GM10266 (cell line): ENCODE data around the gene TDRD6.
"Not testable (repeated sequence)": the region's sequence is repeated elsewhere in the genome, so short reads cannot be mapped to it uniquely, and the experiment has no call there.

ENCODE experiments used
- DNase-seq: peaks from one replicate; pipeline ENCODE4 v3.0.0; 2012; ENCODE audit errors: extremely low spot score
- TF ChIP-seq, protein P1 (sequence below): IDR thresholded peaks from 2 replicates; pipeline ENCODE4 v1.5.1; 2012; ENCODE audit warnings: mild to moderate bottlenecking, low read depth; ENCODE audit not compliant: control insufficient read depth, insufficient read depth; ENCODE audit errors: missing control alignments

The TDRD6 gene, protein sequence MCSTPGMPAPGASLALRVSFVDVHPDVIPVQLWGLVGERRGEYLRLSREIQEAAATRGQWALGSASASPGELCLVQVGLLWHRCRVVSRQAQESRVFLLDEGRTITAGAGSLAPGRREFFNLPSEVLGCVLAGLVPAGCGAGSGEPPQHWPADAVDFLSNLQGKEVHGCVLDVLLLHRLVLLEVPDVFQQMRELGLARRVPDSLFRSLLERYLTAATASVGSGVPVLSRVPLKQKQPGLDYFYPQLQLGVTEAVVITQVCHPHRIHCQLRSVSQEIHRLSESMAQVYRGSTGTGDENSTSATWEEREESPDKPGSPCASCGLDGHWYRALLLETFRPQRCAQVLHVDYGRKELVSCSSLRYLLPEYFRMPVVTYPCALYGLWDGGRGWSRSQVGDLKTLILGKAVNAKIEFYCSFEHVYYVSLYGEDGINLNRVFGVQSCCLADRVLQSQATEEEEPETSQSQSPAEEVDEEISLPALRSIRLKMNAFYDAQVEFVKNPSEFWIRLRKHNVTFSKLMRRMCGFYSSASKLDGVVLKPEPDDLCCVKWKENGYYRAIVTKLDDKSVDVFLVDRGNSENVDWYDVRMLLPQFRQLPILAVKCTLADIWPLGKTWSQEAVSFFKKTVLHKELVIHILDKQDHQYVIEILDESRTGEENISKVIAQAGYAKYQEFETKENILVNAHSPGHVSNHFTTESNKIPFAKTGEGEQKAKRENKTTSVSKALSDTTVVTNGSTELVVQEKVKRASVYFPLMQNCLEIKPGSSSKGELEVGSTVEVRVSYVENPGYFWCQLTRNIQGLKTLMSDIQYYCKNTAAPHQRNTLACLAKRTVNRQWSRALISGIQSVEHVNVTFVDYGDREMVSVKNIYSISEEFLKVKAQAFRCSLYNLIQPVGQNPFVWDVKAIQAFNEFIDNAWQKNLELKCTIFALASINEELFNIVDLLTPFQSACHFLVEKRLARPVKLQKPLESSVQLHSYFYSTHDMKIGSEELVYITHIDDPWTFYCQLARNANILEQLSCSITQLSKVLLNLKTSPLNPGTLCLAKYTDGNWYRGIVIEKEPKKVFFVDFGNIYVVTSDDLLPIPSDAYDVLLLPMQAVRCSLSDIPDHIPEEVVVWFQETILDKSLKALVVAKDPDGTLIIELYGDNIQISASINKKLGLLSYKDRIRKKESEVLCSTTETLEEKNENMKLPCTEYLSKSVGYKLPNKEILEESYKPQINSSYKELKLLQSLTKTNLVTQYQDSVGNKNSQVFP (N-terminal part only)

DNA sequence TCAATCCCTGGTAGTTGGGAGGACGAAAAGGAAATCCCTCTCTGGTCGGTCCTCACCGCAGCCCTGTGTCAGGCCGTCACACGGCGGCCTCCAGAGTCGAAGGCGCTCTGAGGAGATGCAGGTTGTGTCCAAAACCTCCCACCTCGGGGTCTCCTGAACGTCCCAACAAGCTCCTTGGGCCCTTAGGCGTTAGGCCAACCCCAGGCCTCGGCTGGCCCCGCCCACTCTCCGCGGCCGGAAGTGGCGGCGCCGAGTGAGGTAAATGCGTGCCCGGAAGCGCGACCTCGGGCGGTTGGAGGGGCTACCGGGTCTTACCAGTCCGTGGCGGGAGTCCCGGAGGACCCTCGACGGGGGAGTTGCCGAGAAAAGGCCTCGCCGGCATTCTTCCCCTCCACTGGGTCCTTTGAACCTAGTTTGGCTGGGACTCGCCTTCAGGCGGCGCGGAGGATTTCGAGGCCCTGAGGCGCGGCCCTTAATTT, at the start of gene TDRD6:
TDRD6 (plus strand) TSS at position 267 of the 479 bp plus-strand sequence. CDS start 244 bp downstream, outside the sequence.
- DNase-seq = no peak
- TF ChIP-seq, protein P1, sequence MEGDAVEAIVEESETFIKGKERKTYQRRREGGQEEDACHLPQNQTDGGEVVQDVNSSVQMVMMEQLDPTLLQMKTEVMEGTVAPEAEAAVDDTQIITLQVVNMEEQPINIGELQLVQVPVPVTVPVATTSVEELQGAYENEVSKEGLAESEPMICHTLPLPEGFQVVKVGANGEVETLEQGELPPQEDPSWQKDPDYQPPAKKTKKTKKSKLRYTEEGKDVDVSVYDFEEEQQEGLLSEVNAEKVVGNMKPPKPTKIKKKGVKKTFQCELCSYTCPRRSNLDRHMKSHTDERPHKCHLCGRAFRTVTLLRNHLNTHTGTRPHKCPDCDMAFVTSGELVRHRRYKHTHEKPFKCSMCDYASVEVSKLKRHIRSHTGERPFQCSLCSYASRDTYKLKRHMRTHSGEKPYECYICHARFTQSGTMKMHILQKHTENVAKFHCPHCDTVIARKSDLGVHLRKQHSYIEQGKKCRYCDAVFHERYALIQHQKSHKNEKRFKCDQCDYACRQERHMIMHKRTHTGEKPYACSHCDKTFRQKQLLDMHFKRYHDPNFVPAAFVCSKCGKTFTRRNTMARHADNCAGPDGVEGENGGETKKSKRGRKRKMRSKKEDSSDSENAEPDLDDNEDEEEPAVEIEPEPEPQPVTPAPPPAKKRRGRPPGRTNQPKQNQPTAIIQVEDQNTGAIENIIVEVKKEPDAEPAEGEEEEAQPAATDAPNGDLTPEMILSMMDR = no peak

DNA sequence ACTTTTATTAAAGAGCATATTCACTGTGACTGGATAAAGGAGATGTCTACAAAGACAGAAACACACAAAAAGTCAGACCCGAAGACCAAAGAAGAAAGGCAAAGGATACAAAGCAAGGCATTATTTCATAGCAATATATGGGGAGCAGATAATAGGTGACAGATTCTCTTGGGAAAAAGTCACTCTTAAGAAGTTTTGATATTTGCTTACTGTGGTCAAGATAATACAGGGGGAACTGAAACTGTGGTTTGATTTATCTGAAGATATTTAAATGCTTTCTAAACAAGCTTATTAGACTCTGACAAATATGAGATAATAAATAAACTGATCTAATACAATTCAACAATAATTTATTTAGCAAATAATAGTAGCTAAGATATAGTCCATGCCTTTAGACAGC, 49.8 kb upstream of the TDRD6 start:
- DNase-seq = no peak
- TF ChIP-seq, protein P1 = no peak

DNA sequence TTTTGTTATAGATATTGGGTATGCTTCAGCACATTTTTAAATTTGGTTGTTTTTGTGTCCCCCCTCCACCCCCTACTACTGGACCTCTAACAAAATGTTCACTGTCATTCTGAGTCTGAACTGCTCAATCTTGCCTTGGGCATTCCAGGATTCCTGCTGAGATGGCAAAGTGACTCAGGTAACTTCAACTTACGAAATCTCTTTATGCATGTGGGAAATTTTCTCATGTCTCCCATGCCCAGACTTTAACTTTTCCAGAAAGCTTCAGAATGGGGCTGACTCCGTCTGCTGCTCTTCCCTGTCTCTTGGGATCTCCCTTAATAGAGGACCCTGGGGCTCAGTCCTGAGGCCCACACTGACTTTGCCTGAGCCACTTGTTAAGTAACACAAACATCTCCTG, 49.0 kb upstream of the TDRD6 start:
- TF ChIP-seq, protein P1 = no peak
- no peak for DNase-seq

DNA sequence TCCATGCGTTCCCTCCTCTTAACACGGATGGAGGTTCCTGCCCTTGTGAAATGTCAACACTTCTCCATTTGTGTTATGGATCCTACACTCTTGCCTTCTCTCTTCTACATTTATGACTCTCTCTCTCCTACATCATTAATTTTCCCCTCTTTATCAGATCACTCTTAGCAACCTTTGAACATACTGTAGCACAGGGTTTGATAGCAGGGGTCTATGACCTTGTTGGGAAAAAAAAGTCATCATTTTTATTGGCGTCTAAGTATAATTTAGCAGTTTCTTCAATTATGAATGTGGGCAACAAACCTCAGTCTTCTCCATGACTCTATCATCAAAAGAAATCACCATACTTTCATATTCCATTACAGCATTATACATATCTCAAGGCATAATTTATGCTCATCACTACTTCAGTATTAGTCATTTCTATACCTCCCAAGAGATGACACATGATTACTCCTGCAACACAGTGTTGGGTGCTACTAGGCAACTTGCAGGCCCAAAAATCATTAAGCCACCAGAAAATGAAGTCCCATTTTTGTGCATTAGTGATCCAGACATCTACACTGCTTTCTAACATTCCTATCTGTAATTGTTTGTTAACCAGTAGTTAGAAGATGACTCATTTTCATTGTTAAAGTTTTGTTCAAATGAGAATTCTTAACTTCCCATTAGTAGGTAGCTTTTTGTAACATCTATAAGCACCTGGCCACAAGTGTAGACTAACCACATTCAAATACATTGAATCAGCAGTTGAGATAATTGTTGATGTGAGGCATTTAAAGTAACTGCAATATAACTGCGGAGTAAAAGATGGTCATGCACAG, 44.5 kb upstream of the TDRD6 start:
- TF ChIP-seq, protein P1 = no peak
- no peak for DNase-seq

DNA sequence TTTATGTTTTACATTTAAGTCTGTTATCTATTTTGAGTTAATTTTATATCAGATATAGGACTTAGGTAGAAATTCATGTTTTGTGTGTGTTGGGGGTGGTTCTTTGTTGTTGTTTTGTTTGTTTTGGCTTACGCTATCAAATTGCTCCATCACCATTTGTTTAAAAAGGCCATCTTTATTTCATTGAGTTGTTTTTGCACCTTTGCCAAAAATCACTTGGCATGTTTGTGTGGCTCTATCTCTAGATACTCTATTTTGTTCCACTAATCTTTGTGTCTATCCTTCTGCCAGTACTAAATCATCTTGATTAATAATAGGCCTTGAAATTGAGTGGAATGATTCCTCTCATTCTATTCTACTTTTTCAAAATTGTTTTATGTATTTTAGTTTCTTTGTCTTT, 42.4 kb upstream of the TDRD6 start:
- TF ChIP-seq, protein P1 = no peak
- no peak for DNase-seq

DNA sequence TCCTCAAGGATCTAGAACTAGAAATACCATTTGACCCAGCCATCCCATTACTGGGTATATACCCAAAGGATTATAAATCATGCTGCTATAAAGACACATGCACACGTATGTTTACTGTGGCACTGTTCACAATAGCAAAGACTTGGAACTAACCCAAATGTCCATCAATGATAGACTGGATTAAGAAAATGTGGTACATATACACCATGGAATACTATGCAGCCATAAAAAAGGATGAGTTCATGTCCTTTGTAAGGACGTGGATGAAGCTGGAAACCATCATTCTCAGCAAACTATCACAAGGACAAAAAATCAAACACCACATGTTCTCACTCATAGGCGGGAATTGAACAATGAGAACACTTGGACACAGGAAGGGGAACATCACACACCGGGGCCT, 39.6 kb upstream of the TDRD6 start:
- not testable (repeated sequence) for DNase-seq
